Measurements from ENCODE around the gene SMYD3. TPM values are rescaled to one million over a fixed set of nuclear protein-coding genes. Genes with fewer than 3 reads are reported as not detected.

Gene SMYD3
- total and polyA plus RNA-seq, 9 donors = 8.0 to 13.9 (median 9.6) TPM

GRCh38 chr1:246086191-246086590, 420.9 kb downstream of the SMYD3 start:
- H3K36me3 ChIP-seq (ENCODE audit: control insufficient read depth, insufficient read depth, low read length) = no peaks in the 10 kb centered on the region
- H3K4me3 ChIP-seq (ENCODE audit: low read length) = no peak overlapping the region
- peaks cover 4% of the 10 kb centered on the region for H3K9me3 ChIP-seq (replicated peaks; ENCODE audit: control insufficient read depth, low read depth, low read length)
- H3K27ac ChIP-seq (ENCODE audit: low read length) = no peak overlapping the region
- no peaks in the 10 kb centered on the region for H3K27me3 ChIP-seq (ENCODE audit: control insufficient read depth, insufficient read depth, low read length)
- DNase-seq = no peak
- 100% methylated on average over 3 of the region's 5 CpGs for WGBS (ENCODE audit: insufficient coverage)
- H3K4me1 ChIP-seq (ENCODE audit: control insufficient read depth, insufficient read depth, low read length) = no peaks in the 10 kb centered on the region

- H3K9me3 ChIP-seq (replicated peaks; ENCODE audit: control insufficient read depth, low read depth, low read length) = peaks cover 4% of the 10 kb centered on the region
- 85% methylated on average over 5 of the region's 9 CpGs for WGBS (ENCODE audit: insufficient coverage)
- no peak overlapping the region for H3K4me3 ChIP-seq (ENCODE audit: low read length)
- H3K27ac ChIP-seq (ENCODE audit: low read length) = no peak overlapping the region
- H3K27me3 ChIP-seq (ENCODE audit: control insufficient read depth, insufficient read depth, low read length) = no peaks in the 10 kb centered on the region
- H3K4me1 ChIP-seq (ENCODE audit: control insufficient read depth, insufficient read depth, low read length) = no peaks in the 10 kb centered on the region
- H3K36me3 ChIP-seq (ENCODE audit: control insufficient read depth, insufficient read depth, low read length) = no peaks in the 10 kb centered on the region
- no peak for DNase-seq
Measured at GRCh38 chr1:246083416-246083815, 423.7 kb downstream of the SMYD3 start.

- 95% methylated on average over 5 of the region's 13 CpGs for WGBS (ENCODE audit: insufficient coverage)
- H3K36me3 ChIP-seq (ENCODE audit: control insufficient read depth, insufficient read depth, low read length) = no peaks in the 10 kb centered on the region
- peaks cover 4% of the 10 kb centered on the region for H3K9me3 ChIP-seq (replicated peaks; ENCODE audit: control insufficient read depth, low read depth, low read length)
- H3K4me1 ChIP-seq (ENCODE audit: control insufficient read depth, insufficient read depth, low read length) = no peaks in the 10 kb centered on the region
- H3K4me3 ChIP-seq (ENCODE audit: low read length) = no peak overlapping the region
- H3K27ac ChIP-seq (ENCODE audit: low read length) = no peak overlapping the region
- no peaks in the 10 kb centered on the region for H3K27me3 ChIP-seq (ENCODE audit: control insufficient read depth, insufficient read depth, low read length)
- DNase-seq = no peak
Measured at GRCh38 chr1:246081856-246082668, 425.0 kb downstream of the SMYD3 start.

- Histone ChIP-seq H3K4me1 (ENCODE audit: control insufficient read depth, insufficient read depth, low read length) (no peaks in the 10 kb centered on the region), H3K9me3 (replicated peaks; ENCODE audit: control insufficient read depth, low read depth, low read length) (peaks cover 4% of the 10 kb centered on the region), H3K4me3 (ENCODE audit: low read length) (no peak overlapping the region), H3K27me3 (ENCODE audit: control insufficient read depth, insufficient read depth, low read length) (no peaks in the 10 kb centered on the region), H3K36me3 (ENCODE audit: control insufficient read depth, insufficient read depth, low read length) (no peaks in the 10 kb centered on the region), H3K27ac (ENCODE audit: low read length) (no peak overlapping the region)
- WGBS (ENCODE audit: insufficient coverage) = 86% methylated on average over 1 of the region's 4 CpGs
- no peak for DNase-seq
Measured at GRCh38 chr1:246081138-246081702, 425.9 kb downstream of the SMYD3 start.

GRCh38 chr1:246080031-246080430, 427.0 kb downstream of the SMYD3 start:
- H3K9me3 ChIP-seq (replicated peaks; ENCODE audit: control insufficient read depth, low read depth, low read length) = peaks cover 4% of the 10 kb centered on the region
- WGBS (ENCODE audit: insufficient coverage) = 91% methylated on average over 6 of the region's 9 CpGs
- H3K27me3 ChIP-seq (ENCODE audit: control insufficient read depth, insufficient read depth, low read length) = no peaks in the 10 kb centered on the region
- no peak overlapping the region for H3K4me3 ChIP-seq (ENCODE audit: low read length)
- no peak overlapping the region for H3K27ac ChIP-seq (ENCODE audit: low read length)
- DNase-seq = no peak
- H3K4me1 ChIP-seq (ENCODE audit: control insufficient read depth, insufficient read depth, low read length) = no peaks in the 10 kb centered on the region
- H3K36me3 ChIP-seq (ENCODE audit: control insufficient read depth, insufficient read depth, low read length) = no peaks in the 10 kb centered on the region

- no peaks in the 10 kb centered on the region for H3K36me3 ChIP-seq (ENCODE audit: control insufficient read depth, insufficient read depth, low read length)
- DNase-seq = no peak
- no peaks in the 10 kb centered on the region for H3K27me3 ChIP-seq (ENCODE audit: control insufficient read depth, insufficient read depth, low read length)
- H3K4me1 ChIP-seq (ENCODE audit: control insufficient read depth, insufficient read depth, low read length) = no peaks in the 10 kb centered on the region
- peaks cover 4% of the 10 kb centered on the region for H3K9me3 ChIP-seq (replicated peaks; ENCODE audit: control insufficient read depth, low read depth, low read length)
- no peak overlapping the region for H3K27ac ChIP-seq (ENCODE audit: low read length)
- no peak overlapping the region for H3K4me3 ChIP-seq (ENCODE audit: low read length)
- WGBS (ENCODE audit: insufficient coverage) = no CpG with 5 or more reads among the region's 1 CpG
Measured at GRCh38 chr1:246078888-246079252, 428.2 kb downstream of the SMYD3 start.

GRCh38 chr1:246078126-246078887, 428.8 kb downstream of the SMYD3 start:
- H3K27ac ChIP-seq (ENCODE audit: low read length) = no peak overlapping the region
- peaks cover 4% of the 10 kb centered on the region for H3K9me3 ChIP-seq (replicated peaks; ENCODE audit: control insufficient read depth, low read depth, low read length)
- no peaks in the 10 kb centered on the region for H3K27me3 ChIP-seq (ENCODE audit: control insufficient read depth, insufficient read depth, low read length)
- WGBS (ENCODE audit: insufficient coverage) = no CpG with 5 or more reads among the region's 9 CpGs
- H3K4me1 ChIP-seq (ENCODE audit: control insufficient read depth, insufficient read depth, low read length) = no peaks in the 10 kb centered on the region
- no peak overlapping the region for H3K4me3 ChIP-seq (ENCODE audit: low read length)
- H3K36me3 ChIP-seq (ENCODE audit: control insufficient read depth, insufficient read depth, low read length) = no peaks in the 10 kb centered on the region
- DNase-seq = no peak

- Histone ChIP-seq H3K4me1 (ENCODE audit: control insufficient read depth, insufficient read depth, low read length) (no peaks in the 10 kb centered on the region), H3K4me3 (ENCODE audit: low read length) (no peak overlapping the region), H3K36me3 (ENCODE audit: control insufficient read depth, insufficient read depth, low read length) (no peaks in the 10 kb centered on the region), H3K27ac (ENCODE audit: low read length) (no peak overlapping the region), H3K27me3 (ENCODE audit: control insufficient read depth, insufficient read depth, low read length) (no peaks in the 10 kb centered on the region), H3K9me3 (replicated peaks; ENCODE audit: control insufficient read depth, low read depth, low read length) (peaks cover 4% of the 10 kb centered on the region)
- no peak for DNase-seq
- no CpG with 5 or more reads among the region's 1 CpG for WGBS (ENCODE audit: insufficient coverage)
Measured at GRCh38 chr1:246077476-246077875, 429.6 kb downstream of the SMYD3 start.

GRCh38 chr1:246074421-246074820, 432.7 kb downstream of the SMYD3 start:
- no peaks in the 10 kb centered on the region for H3K9me3 ChIP-seq (replicated peaks; ENCODE audit: control insufficient read depth, low read depth, low read length)
- no CpG with 5 or more reads among the region's 2 CpGs for WGBS (ENCODE audit: insufficient coverage)

GRCh38 chr1:246072456-246072955, 434.6 kb downstream of the SMYD3 start:
- Histone ChIP-seq H3K4me3 (ENCODE audit: low read length) (no peak overlapping the region), H3K27ac (ENCODE audit: low read length) (no peak overlapping the region), H3K36me3 (ENCODE audit: control insufficient read depth, insufficient read depth, low read length) (no peaks in the 10 kb centered on the region), H3K27me3 (ENCODE audit: control insufficient read depth, insufficient read depth, low read length) (no peaks in the 10 kb centered on the region), H3K4me1 (ENCODE audit: control insufficient read depth, insufficient read depth, low read length) (no peaks in the 10 kb centered on the region), H3K9me3 (replicated peaks; ENCODE audit: control insufficient read depth, low read depth, low read length) (no peaks in the 10 kb centered on the region)
- WGBS (ENCODE audit: insufficient coverage) = 44% methylated on average over 3 of the region's 5 CpGs
- peak; percentile 10 for DNase-seq

More at GRCh38 chr1:246074421-246074820, 432.7 kb downstream of the SMYD3 start:
- no peak overlapping the region for H3K27ac ChIP-seq (ENCODE audit: low read length)
- H3K36me3 ChIP-seq (ENCODE audit: control insufficient read depth, insufficient read depth, low read length) = no peaks in the 10 kb centered on the region
- no peak for DNase-seq
- no peaks in the 10 kb centered on the region for H3K4me1 ChIP-seq (ENCODE audit: control insufficient read depth, insufficient read depth, low read length)
- H3K27me3 ChIP-seq (ENCODE audit: control insufficient read depth, insufficient read depth, low read length) = no peaks in the 10 kb centered on the region
- H3K4me3 ChIP-seq (ENCODE audit: low read length) = no peak overlapping the region
